ENCODE data around the gene ARPC1B.

DNA sequence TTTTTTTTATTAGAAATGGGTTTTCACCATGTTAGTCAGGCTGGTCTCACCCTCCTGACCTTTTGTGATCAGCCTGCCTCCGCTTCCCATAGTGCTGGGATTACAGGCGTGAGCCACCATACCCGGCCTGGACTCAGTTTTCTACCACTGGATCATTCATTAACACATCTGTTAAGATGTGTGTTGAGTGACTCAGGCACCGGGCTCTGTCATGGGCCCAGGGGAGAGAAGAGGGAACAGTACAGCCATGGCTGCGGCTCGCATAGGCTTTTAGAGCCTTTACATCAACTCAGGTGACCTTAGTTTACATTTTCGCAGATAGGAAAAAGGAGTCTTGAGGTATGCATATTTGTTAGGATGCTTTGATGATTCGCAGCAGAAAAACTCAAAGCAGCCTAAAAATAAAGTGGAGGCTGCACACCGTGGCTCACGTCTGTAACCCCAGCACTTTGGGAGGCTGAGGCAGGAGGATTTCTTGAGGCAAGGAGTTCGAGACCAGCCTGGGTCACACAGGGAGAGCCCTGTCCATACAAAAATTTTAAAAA lies 3.1 kb upstream of the ARPC1B start:
- TF ChIP-seq, protein P1, sequence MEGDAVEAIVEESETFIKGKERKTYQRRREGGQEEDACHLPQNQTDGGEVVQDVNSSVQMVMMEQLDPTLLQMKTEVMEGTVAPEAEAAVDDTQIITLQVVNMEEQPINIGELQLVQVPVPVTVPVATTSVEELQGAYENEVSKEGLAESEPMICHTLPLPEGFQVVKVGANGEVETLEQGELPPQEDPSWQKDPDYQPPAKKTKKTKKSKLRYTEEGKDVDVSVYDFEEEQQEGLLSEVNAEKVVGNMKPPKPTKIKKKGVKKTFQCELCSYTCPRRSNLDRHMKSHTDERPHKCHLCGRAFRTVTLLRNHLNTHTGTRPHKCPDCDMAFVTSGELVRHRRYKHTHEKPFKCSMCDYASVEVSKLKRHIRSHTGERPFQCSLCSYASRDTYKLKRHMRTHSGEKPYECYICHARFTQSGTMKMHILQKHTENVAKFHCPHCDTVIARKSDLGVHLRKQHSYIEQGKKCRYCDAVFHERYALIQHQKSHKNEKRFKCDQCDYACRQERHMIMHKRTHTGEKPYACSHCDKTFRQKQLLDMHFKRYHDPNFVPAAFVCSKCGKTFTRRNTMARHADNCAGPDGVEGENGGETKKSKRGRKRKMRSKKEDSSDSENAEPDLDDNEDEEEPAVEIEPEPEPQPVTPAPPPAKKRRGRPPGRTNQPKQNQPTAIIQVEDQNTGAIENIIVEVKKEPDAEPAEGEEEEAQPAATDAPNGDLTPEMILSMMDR (conservative IDR thresholded peaks at IDR 0.05; ENCODE audit: low read depth, low read length): no peak
- no peak for TF ChIP-seq CEBPB (IDR thresholded peaks at IDR 0.05; ENCODE audit: low read depth, low read length)
- TF ChIP-seq, protein P2, sequence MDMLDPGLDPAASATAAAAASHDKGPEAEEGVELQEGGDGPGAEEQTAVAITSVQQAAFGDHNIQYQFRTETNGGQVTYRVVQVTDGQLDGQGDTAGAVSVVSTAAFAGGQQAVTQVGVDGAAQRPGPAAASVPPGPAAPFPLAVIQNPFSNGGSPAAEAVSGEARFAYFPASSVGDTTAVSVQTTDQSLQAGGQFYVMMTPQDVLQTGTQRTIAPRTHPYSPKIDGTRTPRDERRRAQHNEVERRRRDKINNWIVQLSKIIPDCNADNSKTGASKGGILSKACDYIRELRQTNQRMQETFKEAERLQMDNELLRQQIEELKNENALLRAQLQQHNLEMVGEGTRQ (IDR thresholded peaks at IDR 0.05; ENCODE audit: low read depth, low read length): no peak
- TF ChIP-seq SMC3 (IDR thresholded peaks at IDR 0.05; ENCODE audit: low read depth, low read length): no peak
- no peak for TF ChIP-seq MAFK (IDR thresholded peaks at IDR 0.05; ENCODE audit: low read depth, low read length)
- TF ChIP-seq POLR2A (IDR thresholded peaks at IDR 0.05; ENCODE audit: low read depth, low read length): no peak
